ENCODE results near the gene ERFL.

ERFL gene

GRCh38 chr19:41912899-41913537 lies 15.2 kb downstream of the ERFL start:
- no peak for DNase-seq

- no peak for DNase-seq
Observed at GRCh38 chr19:41911889-41912731, 16.1 kb downstream of the ERFL start.

- DNase-seq = no peak
Observed at GRCh38 chr19:41910992-41911888, 17.0 kb downstream of the ERFL start.

GRCh38 chr19:41910240-41910991 lies 17.8 kb downstream of the ERFL start:
- no peak for DNase-seq

- no peak for DNase-seq
Observed at GRCh38 chr19:41909706-41910105, 18.5 kb downstream of the ERFL start.

GRCh38 chr19:41908724-41909464 lies 19.4 kb downstream of the ERFL start:
- no peak for DNase-seq

- no peak for DNase-seq
Observed at GRCh38 chr19:41907994-41908615, 20.1 kb downstream of the ERFL start.

GRCh38 chr19:41906916-41907680 lies 21.2 kb downstream of the ERFL start:
- no peak for DNase-seq

GRCh38 chr19:41906271-41906670 lies 22.0 kb downstream of the ERFL start:
- no peak for DNase-seq

- DNase-seq = no peak
Observed at GRCh38 chr19:41905273-41906002, 22.8 kb downstream of the ERFL start.

- DNase-seq = no peak
Observed at GRCh38 chr19:41904118-41904870, 24.0 kb downstream of the ERFL start.

GRCh38 chr19:41903193-41903953 lies 24.9 kb downstream of the ERFL start:
- no peak for DNase-seq

- DNase-seq = no peak
Observed at GRCh38 chr19:41902594-41902993, 25.7 kb downstream of the ERFL start.

- DNase-seq = no peak
Observed at GRCh38 chr19:41901707-41902360, 26.4 kb downstream of the ERFL start.

GRCh38 chr19:41898235-41898634 lies 30.0 kb downstream of the ERFL start:
- no peak for DNase-seq

GRCh38 chr19:41897820-41898219 lies 30.4 kb downstream of the ERFL start:
- DNase-seq = no peak

- DNase-seq = no peak
Observed at GRCh38 chr19:41897181-41897580, 31.1 kb downstream of the ERFL start.

GRCh38 chr19:41896581-41896942 lies 31.7 kb downstream of the ERFL start:
- DNase-seq = no peak

Measured in GDM1 (cell line).